PC-9 (cell line): Measurements from ENCODE around the gene UBA6. TPM values are rescaled to one million over a fixed set of nuclear protein-coding genes. Genes with fewer than 3 reads are reported as not detected.

Experiments used
- BruUV-seq: library from RNA; stranded (reverse); fragments of 400-500 nt; replicated peaks from 2 replicates; lab custom pipeline; 2021; lab: Mats Ljungman, UMichigan
- CTCF ChIA-PET: fragments of 300-600 bp; sonication (Branson Sonifier 250); formaldehyde crosslinking; loops from one replicate; lab custom pipeline; 2022; ENCODE audit warnings: antibody characterized with exemption; lab: Charles Lee
- POLR2A ChIA-PET: fragments of 300-600 bp; sonication (Branson Sonifier 250); formaldehyde crosslinking; loops from one replicate; lab custom pipeline; 2022; ENCODE audit warnings: antibody characterized with exemption; ENCODE audit not compliant: unreplicated experiment; lab: Charles Lee
- DNase-seq, 2 experiments: peaks; one replicate each; pipeline versions ENCODE4 v3.0.0 to v3.0.0-alpha.2; 2015 to 2022; ENCODE audit warnings: mixed read lengths in 1 of 2
- H2AFZ ChIP-seq: fragments of 200-600 bp; sonication (generic); 2 replicates; pipeline ENCODE4 v1.8.1; 2017; ENCODE audit warnings: antibody characterized with exemption
- H3F3A ChIP-seq: fragments of 200-600 bp; sonication (generic); 2 replicates; pipeline ENCODE4 v1.8.1; 2017; ENCODE audit warnings: antibody characterized with exemption, mild to moderate bottlenecking, low read depth; ENCODE audit not compliant: insufficient read depth
- H3K27ac ChIP-seq: fragments of 200-600 bp; sonication (generic); 2 replicates; pipeline ENCODE4 v1.6.1; 2016; ENCODE audit warnings: mixed run types
- H3K27me3 ChIP-seq: fragments of 200-600 bp; sonication (generic); 2 replicates; pipeline ENCODE4 v1.6.1; 2016; ENCODE audit warnings: low read depth, mixed run types; ENCODE audit not compliant: insufficient read depth
- H3K36me3 ChIP-seq: fragments of 200-600 bp; sonication (generic); 2 replicates; pipeline ENCODE4 v1.6.1; 2016; ENCODE audit warnings: low read depth, mixed run types
- H3K4me1 ChIP-seq: fragments of 200-600 bp; sonication (generic); replicated peaks from 2 replicates; pipeline ENCODE4 v1.6.1; 2016; ENCODE audit warnings: mixed run types; ENCODE audit not compliant: insufficient read depth
- H3K4me2 ChIP-seq: fragments of 200-600 bp; sonication (generic); 2 replicates; pipeline ENCODE4 v1.6.1; 2017; ENCODE audit warnings: mixed run types
- H3K4me3 ChIP-seq: fragments of 200-600 bp; sonication (generic); 2 replicates; pipeline ENCODE4 v1.6.1; 2016; ENCODE audit warnings: mixed run types
- H3K79me2 ChIP-seq: fragments of 200-600 bp; sonication (generic); 2 replicates; pipeline ENCODE4 v1.6.1; 2017; ENCODE audit warnings: low read depth, mixed run types
- H3K9me2 ChIP-seq: fragments of 200-600 bp; sonication (generic); 2 replicates; pipeline ENCODE4 v1.8.1; 2017; ENCODE audit warnings: mild to moderate bottlenecking; ENCODE audit not compliant: insufficient read depth
- H3K9me3 ChIP-seq: fragments of 200-600 bp; sonication (generic); 2 replicates; pipeline ENCODE4 v1.8.1; 2016; ENCODE audit warnings: low read depth; ENCODE audit not compliant: insufficient read depth
- H4K20me1 ChIP-seq: fragments of 200-600 bp; sonication (generic); 2 replicates; pipeline ENCODE4 v1.8.1; 2017; ENCODE audit not compliant: insufficient read depth
- CTCF ChIP-seq: fragments of 200-600 bp; sonication (generic); conservative IDR thresholded peaks from 2 replicates; pipeline ENCODE4 v1.6.1; 2017; ENCODE audit warnings: mixed run types, antibody characterized with exemption, mild to moderate bottlenecking, moderate library complexity
- EZH2 ChIP-seq: fragments of 200-600 bp; sonication (generic); IDR thresholded peaks from 2 replicates; pipeline ENCODE4 v1.8.0; 2017; ENCODE audit warnings: antibody characterized with exemption, low read depth
- intact Hi-C: fragments of 100-400 bp; cut with micrococcal nuclease; formaldehyde crosslinking; loops from one replicate; pipeline ENCODE4 v1.10.0; 2022; ENCODE audit not compliant: unreplicated experiment
- total RNA-seq: library from RNA; stranded (reverse); gene quantifications from 2 replicates; pipeline ENCODE4 v1.2.3, GENCODE V29; 2021

UBA6 gene
- total RNA-seq, 1 experiment from 2014 or later = 64.2 TPM

- intact Hi-C loops = no loop called here
- Histone ChIP-seq H2AFZ (no peak overlapping the region), H4K20me1 (no peaks in the 10 kb centered on the region), H3K4me3 (no peak overlapping the region), H3K27me3 (no peaks in the 10 kb centered on the region), H3K79me2 (peaks cover 40% of the 10 kb centered on the region), H3K4me1 (peaks cover 5% of the 10 kb centered on the region), H3K9me3 (no peaks in the 10 kb centered on the region), H3K4me2 (no peak overlapping the region), H3K9me2 (no peaks in the 10 kb centered on the region), H3F3A (peaks cover 10% of the 10 kb centered on the region; the same call in 1 of the 2 replicates), H3K27ac (no peak overlapping the region), H3K36me3 (peaks cover 3% of the 10 kb centered on the region; the same call in 1 of the 2 replicates)
- POLR2A ChIA-PET = no interaction called here
- no TSS peak for BruUV-seq
- TF ChIP-seq CTCF = no peak
- TF ChIP-seq EZH2 = no peak
- CTCF ChIA-PET = no interaction called here
- DNase-seq = no peak
These were observed 4.9 kb downstream of the UBA6 start for GRCh38 chr4:67696061-67696460.

- intact Hi-C loops = no loop called here
- BruUV-seq = no TSS peak
- Histone ChIP-seq H3K4me3 (no peak overlapping the region), H4K20me1 (no peaks in the 10 kb centered on the region), H3K36me3 (peaks cover 3% of the 10 kb centered on the region; the same call in 1 of the 2 replicates), H3K27ac (no peak overlapping the region), H3K79me2 (peaks cover 32% of the 10 kb centered on the region), H3F3A (no peaks in the 10 kb centered on the region; the same call in 1 of the 2 replicates), H3K4me1 (peaks cover 5% of the 10 kb centered on the region), H3K9me2 (no peaks in the 10 kb centered on the region), H3K9me3 (no peaks in the 10 kb centered on the region), H2AFZ (no peak overlapping the region), H3K27me3 (no peaks in the 10 kb centered on the region), H3K4me2 (no peak overlapping the region)
- TF ChIP-seq EZH2 = no peak
- TF ChIP-seq CTCF = no peak
- no peak for DNase-seq
- ChIA-PET CTCF (no interaction called here), POLR2A (no interaction called here)
These were observed 6.3 kb downstream of the UBA6 start for GRCh38 chr4:67694662-67695061.

- Histone ChIP-seq H2AFZ (no peak overlapping the region), H3K9me2 (no peaks in the 10 kb centered on the region), H3F3A (no peaks in the 10 kb centered on the region), H3K4me1 (no peaks in the 10 kb centered on the region), H3K79me2 (peaks cover 3% of the 10 kb centered on the region; the same call in 1 of the 2 replicates), H3K9me3 (no peaks in the 10 kb centered on the region), H3K36me3 (peaks cover 3% of the 10 kb centered on the region; the same call in 1 of the 2 replicates), H4K20me1 (no peaks in the 10 kb centered on the region), H3K4me3 (no peak overlapping the region), H3K27me3 (no peaks in the 10 kb centered on the region), H3K27ac (no peak overlapping the region), H3K4me2 (no peak overlapping the region)
- no peak for DNase-seq
- TF ChIP-seq CTCF (no peak), EZH2 (no peak)
- ChIA-PET CTCF (no interaction called here), POLR2A (no interaction called here)
- intact Hi-C loops = no loop called here
- no TSS peak for BruUV-seq
These were observed 9.6 kb downstream of the UBA6 start for GRCh38 chr4:67691328-67691727.
